HG03095 (cell line): ENCODE results near the gene MOGAT3.

Source experiments
- ATAC-seq: cut with Tn5 transposase; IDR thresholded peaks from one replicate; pipeline ENCODE4 v1.9.1; 2021; ENCODE audit warnings: moderate library complexity; ENCODE audit not compliant: unreplicated experiment

MOGAT3 gene

GRCh38 chr7:101200862-101201599, at the start of gene MOGAT3:
Gene MOGAT3 (minus strand): TSS chr7:101201036. CDS start chr7:101200854, 182 bp downstream.
- ATAC-seq = no peak

GRCh38 chr7:101250324-101250723, 49.5 kb upstream of the MOGAT3 start:
- peak; percentile 37 for ATAC-seq

GRCh38 chr7:101248276-101248675, 47.4 kb upstream of the MOGAT3 start:
- no peak for ATAC-seq

GRCh38 chr7:101245147-101245668, 44.4 kb upstream of the MOGAT3 start:
- no peak for ATAC-seq

GRCh38 chr7:101244375-101245146, 43.7 kb upstream of the MOGAT3 start, which contains the start of gene FIS1:
Gene FIS1 (minus strand): TSS chr7:101245081. CDS start chr7:101245004, 77 bp downstream.
- peak; percentile 92 for ATAC-seq

- no peak for ATAC-seq
Observed at GRCh38 chr7:101243646-101244374, 43.0 kb upstream of the MOGAT3 start.

- ATAC-seq = no peak
Observed at GRCh38 chr7:101241443-101242349, 40.9 kb upstream of the MOGAT3 start.

GRCh38 chr7:101241015-101241363, 40.2 kb upstream of the MOGAT3 start:
- ATAC-seq = no peak

- no peak for ATAC-seq
Observed at GRCh38 chr7:101240226-101241014, 39.6 kb upstream of the MOGAT3 start.

- no peak for ATAC-seq
Observed at GRCh38 chr7:101239951-101240220, 39.0 kb upstream of the MOGAT3 start.

GRCh38 chr7:101239191-101239950, 38.5 kb upstream of the MOGAT3 start:
- no peak for ATAC-seq

- ATAC-seq = no peak
Observed at GRCh38 chr7:101238226-101239182, 37.7 kb upstream of the MOGAT3 start.

- ATAC-seq = no peak
Observed at GRCh38 chr7:101237206-101238067, 36.6 kb upstream of the MOGAT3 start, which contains the start of gene CLDN15. Gene CLDN15 (minus strand): TSS chr7:101237802. CDS start chr7:101237581, 221 bp downstream.

- ATAC-seq = no peak
Observed at GRCh38 chr7:101236292-101236835, 35.5 kb upstream of the MOGAT3 start.

GRCh38 chr7:101235522-101235921, 34.7 kb upstream of the MOGAT3 start:
- ATAC-seq = no peak

- ATAC-seq = no peak
Observed at GRCh38 chr7:101235050-101235449, 34.2 kb upstream of the MOGAT3 start.
